B cell (primary cell): ENCODE results near the gene SPATA32. TPM values are rescaled to one million over a fixed set of nuclear protein-coding genes. Genes with fewer than 3 reads are reported as not detected.

Source experiments
- ATAC-seq: fragments of 200-7000 bp; cut with Tn5 transposase; one replicate; pipeline ENCODE4 v1.10.0; 2021; ENCODE audit warnings: low read depth, mild to moderate bottlenecking, moderate number of reproducible peaks, moderate library complexity
- CTCF ChIA-PET: fragments of 350-600 bp; sonication (Branson Sonifier 250); formaldehyde crosslinking; loops from one replicate; lab custom pipeline; 2021; ENCODE audit warnings: antibody characterized with exemption, inconsistent platforms; lab: Charles Lee
- POLR2A ChIA-PET: fragments of 350-600 bp; sonication (Branson Sonifier 250); formaldehyde crosslinking; loops from one replicate; lab custom pipeline; 2021; ENCODE audit warnings: antibody characterized with exemption; lab: Charles Lee
- DNase-seq: peaks from one replicate; pipeline ENCODE4 v3.0.0; 2013
- H2AFZ ChIP-seq: 2 replicates; pipeline ENCODE4 v1.6.1; 2012; ENCODE audit warnings: mild to moderate bottlenecking, low read depth, low read length; ENCODE audit not compliant: insufficient read depth, poor library complexity, severe bottlenecking
- H3K27ac ChIP-seq, 2 donors: 1 replicate in 1 of 2; 2 replicates in 1 of 2; pipeline ENCODE4 v1.5.1; 2012 to 2013; ENCODE audit warnings: low read length in 2 of 2, mild to moderate bottlenecking in 2 of 2, moderate library complexity in 1 of 2
- H3K27me3 ChIP-seq, 4 experiments: fragments of 200-600 bp in 1 of 4; sonication (generic) in 1 of 4; replicated peaks in 1 of 4; 1 replicate in 2 of 4; 2 replicates in 2 of 4; pipeline versions ENCODE4 v1.6.1 to v1.7.0; 2013 to 2016; ENCODE audit warnings: low read length in 3 of 4, mild to moderate bottlenecking in 2 of 4, mixed read lengths in 1 of 4, moderate library complexity in 1 of 4; ENCODE audit not compliant: insufficient read depth in 4 of 4, control insufficient read depth in 3 of 4; ENCODE audit errors: control extremely low read depth in 1 of 4
- H3K36me3 ChIP-seq, 2 experiments: replicated peaks in 1 of 2; 1 replicate in 1 of 2; 2 replicates in 1 of 2; pipeline versions ENCODE4 v1.6.1 to v1.7.1; 2013; ENCODE audit warnings: low read length in 1 of 2; ENCODE audit not compliant: insufficient read depth in 2 of 2, control insufficient read depth in 1 of 2; ENCODE audit errors: control extremely low read depth in 1 of 2, extremely low read depth in 1 of 2
- H3K4me1 ChIP-seq, 2 donors: fragments of 200-600 bp in 1 of 2; sonication (generic) in 1 of 2; 1 replicate in 1 of 2; 2 replicates in 1 of 2; pipeline versions ENCODE4 v1.5.1 to v1.6.1; 2013 to 2017; ENCODE audit warnings: low read length in 2 of 2; ENCODE audit not compliant: control insufficient read depth in 2 of 2, insufficient read depth in 2 of 2
- H3K4me2 ChIP-seq: replicated peaks from 2 replicates; pipeline ENCODE3; 2012; ENCODE audit warnings: mild to moderate bottlenecking, low read depth, low read length; ENCODE audit not compliant: poor library complexity, severe bottlenecking
- H3K4me3 ChIP-seq, 5 experiments: fragments of 200-600 bp in 1 of 5; sonication (generic) in 1 of 5; 1 replicate in 3 of 5; 2 replicates in 2 of 5; pipeline versions ENCODE4 v1.5.1 to v1.7.0; 2011 to 2016; ENCODE audit warnings: low read length in 4 of 5, mild to moderate bottlenecking in 4 of 5, low read depth in 2 of 5, control low read depth in 1 of 5, moderate library complexity in 1 of 5; ENCODE audit not compliant: insufficient read depth in 1 of 5; ENCODE audit errors: control extremely low read depth in 1 of 5, extremely low read depth in 1 of 5
- H3K79me2 ChIP-seq: fragments of 200-600 bp; sonication (generic); one replicate; pipeline ENCODE4 v1.6.0; 2016; ENCODE audit warnings: low read length; ENCODE audit not compliant: control insufficient read depth, insufficient read depth
- H3K9ac ChIP-seq: fragments of 200-600 bp; sonication (generic); 2 replicates; pipeline ENCODE4 v1.6.1; 2017; ENCODE audit warnings: mild to moderate bottlenecking, low read length, moderate library complexity
- H3K9me3 ChIP-seq, 3 donors: one replicate each; pipeline versions ENCODE4 v1.6.1 to v1.7.1; 2013; ENCODE audit warnings: low read length in 2 of 3; ENCODE audit not compliant: control insufficient read depth in 2 of 3, insufficient read depth in 1 of 3; ENCODE audit errors: control extremely low read depth in 1 of 3
- H4K20me1 ChIP-seq: 2 replicates; pipeline ENCODE4 v1.6.0; 2012; ENCODE audit warnings: mild to moderate bottlenecking, low read length; ENCODE audit not compliant: insufficient read depth, control insufficient read depth, poor library complexity, severe bottlenecking
- H3K27ac Mint-ChIP-seq: one replicate; pipeline ENCODE4 v1.8.0; 2021; ENCODE audit warnings: mixed read lengths
- H3K27me3 Mint-ChIP-seq: one replicate; pipeline ENCODE4 v1.8.0; 2021; ENCODE audit warnings: mixed read lengths
- H3K4me1 Mint-ChIP-seq: one replicate; pipeline ENCODE4 v1.8.0; 2021; ENCODE audit warnings: mixed read lengths
- H3K4me3 Mint-ChIP-seq: one replicate; pipeline ENCODE4 v1.8.0; 2021; ENCODE audit warnings: mixed read lengths
- H3K9me3 Mint-ChIP-seq: one replicate; pipeline ENCODE4 v1.8.0; 2022; ENCODE audit warnings: mixed read lengths; ENCODE audit not compliant: insufficient read depth
- CTCF ChIP-seq: fragments of 200-600 bp; IDR thresholded peaks from one replicate; pipeline ENCODE4 v1.8.0; 2022; ENCODE audit warnings: antibody characterized with exemption, mild to moderate bottlenecking
- EZH2 ChIP-seq: IDR thresholded peaks from 2 replicates; pipeline ENCODE4 v1.6.1; 2012; ENCODE audit warnings: borderline replicate concordance, low read depth, mild to moderate bottlenecking, moderate library complexity, low read length; ENCODE audit not compliant: insufficient read depth, poor library complexity, severe bottlenecking
- whole genome bisulfite sequencing: methylation state at CpG from one replicate; pipeline ENCODE4 v1.1.5; 2013; ENCODE audit warnings: missing lambda C conversion rate; ENCODE audit not compliant: insufficient coverage; 5-methylcytosine and 5-hydroxymethylcytosine counted together
- intact Hi-C: fragments of 100-400 bp; cut with micrococcal nuclease; formaldehyde crosslinking; loops from one replicate; pipeline ENCODE4 v1.10.0; 2022
- polyA plus RNA-seq: library from polyadenylated mRNA; depleted of rRNA; stranded (reverse); fragments of >200 nt; gene quantifications from 2 replicates; pipeline ENCODE4 v1.2.3, GENCODE V29; 2012
- total RNA-seq, 2 donors: library from RNA; stranded (reverse); fragments of 120-200 nt in 1 of 2; gene quantifications; 1 replicate in 1 of 2; 2 replicates in 1 of 2; pipeline versions ENCODE4 v1.2.3 to v1.2.4, GENCODE V29; 2013 to 2022

Gene SPATA32
- total and polyA plus RNA-seq, 2 donors (not counting 1 experiment from before 2014, with no cell fraction given), result 0.12 to 0.52 TPM

DNA sequence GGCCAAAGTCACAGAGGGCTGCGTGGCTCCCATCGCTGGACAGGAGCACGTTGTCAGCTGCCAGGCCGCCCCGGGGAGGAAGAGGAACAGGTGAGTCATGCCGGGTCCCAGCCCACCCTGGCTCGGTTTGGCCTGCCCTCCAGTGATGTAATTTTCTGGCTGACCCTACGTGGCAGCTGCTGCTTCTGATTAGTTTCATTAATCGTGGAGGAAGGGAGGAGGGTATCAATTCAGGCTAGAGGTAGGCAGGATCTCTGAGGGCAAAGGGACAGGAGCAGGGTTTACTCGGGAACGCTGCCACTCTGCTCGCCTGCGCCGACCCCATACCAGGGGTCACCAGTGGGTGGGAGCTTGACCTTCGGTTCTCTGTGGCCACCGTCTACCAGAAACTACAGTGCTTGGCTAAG is 11.7 kb upstream of the SPATA32 start:
- no peaks in the 10 kb centered on the region for H3K27me3 Mint-ChIP-seq
- ChIA-PET POLR2A (no interaction called here), CTCF (interaction anchor here (1.5 to 17.0 kb wide), 4 partner anchors 26 to 116 kb away, joined by 4 to 520 read pairs (median 60); partner anchors contain the start of gene FMNL1)
- intact Hi-C loops, result no loop called here
- Histone ChIP-seq H3K79me2 (peaks cover 30% of the 10 kb centered on the region), H3K9ac (no peak overlapping the region), H2AFZ (no peak overlapping the region), H3K9me3 (no peaks in the 10 kb centered on the region), H3K4me3 (no peak overlapping the region), H3K27me3 (no peaks in the 10 kb centered on the region), H3K4me1 (peaks cover 4 to 5% of the 10 kb centered on the region in 2 donors), H4K20me1 (peaks cover 59% of the 10 kb centered on the region), H3K4me2 (no peak overlapping the region), H3K27ac (no peak overlapping the region), H3K36me3 (peaks cover 0 to 65% of the 10 kb centered on the region in 2 experiments)
- ATAC-seq (no peak), DNase-seq (no peak)
- TF ChIP-seq CTCF (no peak), EZH2 (no peak)
- no peak overlapping the region for H3K27ac Mint-ChIP-seq
- H3K4me1 Mint-ChIP-seq, result peaks cover 6% of the 10 kb centered on the region
- WGBS, result 99% methylated on average over 14 of the region's 16 CpGs
- H3K4me3 Mint-ChIP-seq, result no peak overlapping the region
- no peaks in the 10 kb centered on the region for H3K9me3 Mint-ChIP-seq

GRCh38 chr17:45271603-45272002 is 9.7 kb upstream of the SPATA32 start:
- H3K9me3 Mint-ChIP-seq, result no peaks in the 10 kb centered on the region
- no peak overlapping the region for H3K4me3 Mint-ChIP-seq
- WGBS, result 100% methylated on average over 1 of the region's 3 CpGs
- H3K79me2 ChIP-seq, result peaks cover 30% of the 10 kb centered on the region
- no peaks in the 10 kb centered on the region for H3K27me3 Mint-ChIP-seq
- ChIA-PET CTCF (interaction anchor here (0.7 to 17.0 kb wide), 9 partner anchors 12 to 118 kb away, joined by 3 to 520 read pairs (median 4); partner anchors contain the start of gene FMNL1), POLR2A (interaction anchor here (1.0 kb wide), 1 partner anchor 18 kb away, joined by 5 read pairs; no protein-coding TSS in a partner anchor)
- peaks cover 52% of the 10 kb centered on the region for H4K20me1 ChIP-seq
- no peak for DNase-seq
- H2AFZ ChIP-seq, result no peak overlapping the region
- no peak overlapping the region for H3K27ac ChIP-seq
- H3K27ac Mint-ChIP-seq, result no peak overlapping the region
- H3K9me3 ChIP-seq, result no peaks in the 10 kb centered on the region
- peaks cover 0 to 77% of the 10 kb centered on the region in 2 experiments for H3K36me3 ChIP-seq
- no peak for TF ChIP-seq EZH2
- no peak for TF ChIP-seq CTCF
- H3K4me2 ChIP-seq, result no peak overlapping the region
- ATAC-seq, result no peak
- H3K4me1 Mint-ChIP-seq, result no peaks in the 10 kb centered on the region
- no peak overlapping the region for H3K4me3 ChIP-seq
- intact Hi-C loops, result loop anchor here (1.0 kb wide), 1 partner anchor 52 kb away; no protein-coding TSS in a partner anchor
- H3K27me3 ChIP-seq, result no peaks in the 10 kb centered on the region
- H3K4me1 ChIP-seq, result no peaks in the 10 kb centered on the region
- no peak overlapping the region for H3K9ac ChIP-seq
